Mesenchymal stem cell (in vitro differentiated cells and primary cell): ENCODE data around the gene BDKRB1.

Source experiments
- DNase-seq: peaks from one replicate; pipeline ENCODE4 v3.0.0-alpha.2; 2013
- H2AFZ ChIP-seq: one replicate; pipeline ENCODE4 v1.6.1; 2013; ENCODE audit warnings: low read depth, mild to moderate bottlenecking, control low read depth, inconsistent platforms, low read length, moderate library complexity
- H2AK5ac ChIP-seq: 2 replicates; pipeline ENCODE4 v1.6.1; 2013; ENCODE audit warnings: low read length, moderate library complexity, mild to moderate bottlenecking, inconsistent platforms; ENCODE audit not compliant: severe bottlenecking
- H2BK120ac ChIP-seq: one replicate; pipeline ENCODE4 v1.6.1; 2013; ENCODE audit warnings: low read depth, mild to moderate bottlenecking, inconsistent platforms, low read length, moderate library complexity
- H2BK12ac ChIP-seq, 2 experiments: one replicate each; pipeline ENCODE4 v1.6.1; 2013; ENCODE audit warnings: inconsistent platforms in 2 of 2, low read length in 2 of 2, mild to moderate bottlenecking in 2 of 2, moderate library complexity in 2 of 2, control low read depth in 1 of 2
- H2BK15ac ChIP-seq: one replicate; pipeline ENCODE4 v1.6.1; 2013; ENCODE audit warnings: mild to moderate bottlenecking, low read depth, inconsistent platforms; ENCODE audit not compliant: poor library complexity, severe bottlenecking
- H2BK5ac ChIP-seq: 2 replicates; pipeline ENCODE4 v1.6.1; 2013; ENCODE audit warnings: low read depth, mild to moderate bottlenecking, low read length, control low read depth, inconsistent platforms; ENCODE audit not compliant: poor library complexity, severe bottlenecking
- H3K14ac ChIP-seq, 2 experiments: one replicate each; pipeline ENCODE4 v1.6.1; 2013; ENCODE audit warnings: inconsistent platforms in 2 of 2, low read length in 2 of 2, control low read depth in 1 of 2, mild to moderate bottlenecking in 1 of 2, moderate library complexity in 1 of 2
- H3K18ac ChIP-seq, 2 experiments: one replicate each; pipeline ENCODE4 v1.6.1; 2013; ENCODE audit warnings: inconsistent platforms in 2 of 2, low read length in 2 of 2, control low read depth in 1 of 2, low read depth in 1 of 2, mild to moderate bottlenecking in 1 of 2
- H3K23ac ChIP-seq, 2 experiments: one replicate each; pipeline ENCODE4 v1.6.1; 2013; ENCODE audit warnings: inconsistent platforms in 2 of 2, low read length in 2 of 2, mild to moderate bottlenecking in 2 of 2, moderate library complexity in 2 of 2, control low read depth in 1 of 2
- H3K27ac ChIP-seq: 2 replicates; pipeline ENCODE4 v1.5.1; 2013; ENCODE audit warnings: mild to moderate bottlenecking, moderate library complexity, low read length, control low read depth, inconsistent platforms; ENCODE audit not compliant: poor library complexity, severe bottlenecking
- H3K27me3 ChIP-seq, 2 experiments: 2 replicates each; pipeline versions ENCODE4 v1.6.1 to v1.7.0; 2013; ENCODE audit warnings: low read length in 2 of 2, mild to moderate bottlenecking in 2 of 2, moderate library complexity in 2 of 2, control low read depth in 1 of 2, inconsistent platforms in 1 of 2; ENCODE audit not compliant: control insufficient read depth in 1 of 2, insufficient read depth in 1 of 2
- H3K36me3 ChIP-seq, 2 experiments: 2 replicates each; pipeline versions ENCODE4 v1.6.1 to v1.7.0; 2013; ENCODE audit warnings: low read length in 2 of 2, control low read depth in 1 of 2, inconsistent platforms in 1 of 2, low read depth in 1 of 2, mild to moderate bottlenecking in 1 of 2; ENCODE audit not compliant: insufficient read depth in 2 of 2, control insufficient read depth in 1 of 2
- H3K4ac ChIP-seq, 2 experiments: one replicate each; pipeline ENCODE4 v1.6.1; 2013; ENCODE audit warnings: inconsistent platforms in 2 of 2, low read length in 2 of 2, mild to moderate bottlenecking in 2 of 2, moderate library complexity in 2 of 2, control low read depth in 1 of 2, low read depth in 1 of 2
- H3K4me1 ChIP-seq: 2 replicates; pipeline ENCODE4 v1.6.1; 2013; ENCODE audit warnings: low read depth, low read length, control low read depth; ENCODE audit not compliant: control insufficient read depth, insufficient read depth
- H3K4me2 ChIP-seq: 2 replicates; pipeline ENCODE4 v1.6.1; 2013; ENCODE audit warnings: low read length, mild to moderate bottlenecking, inconsistent platforms; ENCODE audit not compliant: poor library complexity, severe bottlenecking
- H3K4me3 ChIP-seq, 2 experiments: 2 replicates each; pipeline versions ENCODE4 v1.5.1 to v1.7.0; 2013; ENCODE audit warnings: low read length in 2 of 2, mild to moderate bottlenecking in 2 of 2, control low read depth in 1 of 2, low read depth in 1 of 2; ENCODE audit not compliant: insufficient read depth in 1 of 2
- H3K79me1 ChIP-seq: replicated peaks from 2 replicates; pipeline ENCODE4 v1.6.1; 2013; ENCODE audit warnings: mild to moderate bottlenecking, control low read depth, low read length, inconsistent platforms; ENCODE audit not compliant: poor library complexity, severe bottlenecking
- H3K9ac ChIP-seq: 2 replicates; pipeline ENCODE4 v1.7.0; 2013; ENCODE audit warnings: mild to moderate bottlenecking, low read length, moderate library complexity
- H3K9me3 ChIP-seq: 2 replicates; pipeline ENCODE4 v1.7.0; 2013; ENCODE audit warnings: mild to moderate bottlenecking, low read length; ENCODE audit not compliant: control insufficient read depth
- H4K8ac ChIP-seq: one replicate; pipeline ENCODE4 v1.6.1; 2013; ENCODE audit warnings: inconsistent platforms, mild to moderate bottlenecking, low read length, moderate library complexity
- H4K91ac ChIP-seq: one replicate; pipeline ENCODE4 v1.6.1; 2013; ENCODE audit warnings: mild to moderate bottlenecking, low read length, inconsistent platforms
- WGBS: methylation state at CpG from one replicate; pipeline ENCODE4 v1.1.7; 2013; ENCODE audit warnings: mixed read lengths; 5-methylcytosine and 5-hydroxymethylcytosine counted together

BDKRB1 gene

DNA sequence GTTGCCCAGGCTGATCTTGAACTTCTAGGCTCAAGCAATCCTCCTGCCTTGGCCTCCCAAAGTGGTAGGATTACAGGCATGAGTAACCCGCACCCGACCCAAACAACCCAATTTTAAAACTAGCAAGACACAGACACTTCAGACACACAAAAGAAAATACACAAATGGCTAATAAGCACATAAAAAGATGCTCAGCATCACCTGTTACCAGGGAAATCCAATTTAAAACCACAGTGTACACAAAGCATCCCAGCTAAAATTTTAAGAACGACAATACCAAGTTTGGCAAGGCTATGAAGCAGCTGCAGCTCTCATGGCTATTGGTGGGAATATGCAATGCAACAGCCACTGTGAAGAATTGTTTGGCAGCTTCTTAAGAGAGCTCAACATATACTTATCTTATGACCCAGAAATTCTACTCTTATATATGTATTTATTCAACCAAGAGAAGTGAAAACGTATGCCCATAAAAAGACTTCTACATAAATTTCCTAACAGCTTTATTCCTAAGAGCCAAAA, 42.0 kb downstream of the BDKRB1 start:
- Histone ChIP-seq H3K27ac (no peak overlapping the region), H4K91ac (no peak overlapping the region), H3K79me1 (peaks cover 3% of the 10 kb centered on the region), H3K4me1 (no peaks in the 10 kb centered on the region), H3K4ac (no peak overlapping the region), H3K18ac (no peak overlapping the region), H2BK5ac (no peak overlapping the region), H3K14ac (no peak overlapping the region), H3K9me3 (no peaks in the 10 kb centered on the region), H3K9ac (no peak overlapping the region), H3K36me3 (peaks cover 4 to 64% of the 10 kb centered on the region in 2 experiments), H3K23ac (no peak overlapping the region), H2BK15ac (no peak overlapping the region), H2BK120ac (no peak overlapping the region), H3K4me3 (no peak overlapping the region), H2BK12ac (no peak overlapping the region), H3K4me2 (no peak overlapping the region), H3K27me3 (no peaks in the 10 kb centered on the region), H2AK5ac (no peak overlapping the region), H2AFZ (no peak overlapping the region), H4K8ac (no peak overlapping the region)
- WGBS: 99% methylated on average over 4 of the region's 4 CpGs
- DNase-seq: no peak

DNA sequence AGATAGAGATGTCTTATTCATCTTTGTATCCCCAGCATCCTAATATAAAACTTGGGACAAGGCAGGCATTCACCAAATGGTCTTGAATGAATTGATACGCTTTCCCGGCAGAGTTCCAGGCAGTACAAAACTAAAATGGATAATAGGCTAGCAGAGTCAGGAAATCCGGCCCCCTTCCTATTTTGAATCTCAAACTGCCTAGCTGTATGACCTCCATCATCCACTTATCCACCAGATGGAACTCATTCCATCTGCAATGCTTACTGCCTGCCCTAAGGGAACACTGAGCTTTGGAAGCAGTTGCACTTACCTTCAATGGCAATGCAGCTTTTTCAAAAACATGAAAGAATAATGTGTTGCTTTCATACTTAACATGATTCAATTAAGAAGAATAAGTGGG, 43.4 kb downstream of the BDKRB1 start:
- WGBS: 95% methylated on average over 3 of the region's 3 CpGs
- no peak overlapping the region for H2BK12ac ChIP-seq
- no peak overlapping the region for H4K8ac ChIP-seq
- H3K4me2 ChIP-seq: no peak overlapping the region
- no peak overlapping the region for H2AK5ac ChIP-seq
- H3K9me3 ChIP-seq: no peaks in the 10 kb centered on the region
- H2BK5ac ChIP-seq: no peak overlapping the region
- DNase-seq: no peak
- H2AFZ ChIP-seq: no peak overlapping the region
- H3K27ac ChIP-seq: no peak overlapping the region
- no peak overlapping the region for H3K14ac ChIP-seq
- no peak overlapping the region for H3K9ac ChIP-seq
- no peak overlapping the region for H3K23ac ChIP-seq
- peaks cover 2% of the 10 kb centered on the region for H3K4me1 ChIP-seq
- H3K27me3 ChIP-seq: no peaks in the 10 kb centered on the region
- no peak overlapping the region for H3K4ac ChIP-seq
- H3K36me3 ChIP-seq: peaks cover 3 to 65% of the 10 kb centered on the region in 2 experiments
- H4K91ac ChIP-seq: no peak overlapping the region
- H3K18ac ChIP-seq: no peak overlapping the region
- no peak overlapping the region for H2BK120ac ChIP-seq
- no peak overlapping the region for H2BK15ac ChIP-seq
- peaks cover 3% of the 10 kb centered on the region for H3K79me1 ChIP-seq
- H3K4me3 ChIP-seq: no peak overlapping the region

DNA sequence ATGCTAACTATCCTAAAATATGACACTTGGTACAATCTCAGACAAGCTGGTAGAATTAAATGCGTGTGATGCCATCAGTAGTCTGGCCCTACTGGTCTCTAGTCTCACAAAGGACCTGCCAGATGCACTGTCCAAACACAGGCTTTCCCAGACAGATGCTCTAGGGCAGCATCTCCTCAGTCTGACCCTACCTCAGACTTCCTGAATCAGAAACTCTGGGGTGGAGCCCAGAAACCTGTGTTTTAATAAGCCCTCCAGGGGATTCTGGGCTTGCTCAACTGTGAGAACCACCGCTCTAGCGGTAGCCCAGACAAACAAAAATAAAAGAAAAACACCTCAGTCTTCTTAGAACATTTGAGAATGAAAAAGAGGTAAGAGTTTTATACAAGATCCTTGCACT, 48.0 kb downstream of the BDKRB1 start:
- WGBS: 100% methylated on average over 1 of the region's 3 CpGs
- no peaks in the 10 kb centered on the region for H3K27me3 ChIP-seq
- H3K4ac ChIP-seq: no peak overlapping the region
- no peak overlapping the region for H3K9ac ChIP-seq
- H2BK12ac ChIP-seq: no peak overlapping the region
- H2AK5ac ChIP-seq: no peak overlapping the region
- H3K14ac ChIP-seq: no peak overlapping the region
- peaks cover 4% of the 10 kb centered on the region for H3K79me1 ChIP-seq
- H4K8ac ChIP-seq: no peak overlapping the region
- H3K4me3 ChIP-seq: no peak overlapping the region
- DNase-seq: no peak
- H3K23ac ChIP-seq: no peak overlapping the region
- no peaks in the 10 kb centered on the region for H3K9me3 ChIP-seq
- no peak overlapping the region for H2BK120ac ChIP-seq
- H2AFZ ChIP-seq: no peak overlapping the region
- peaks cover 8 to 92% of the 10 kb centered on the region in 2 experiments for H3K36me3 ChIP-seq
- no peak overlapping the region for H3K27ac ChIP-seq
- no peak overlapping the region for H2BK15ac ChIP-seq
- peaks cover 9% of the 10 kb centered on the region for H3K4me1 ChIP-seq
- H3K4me2 ChIP-seq: no peak overlapping the region
- H2BK5ac ChIP-seq: no peak overlapping the region
- no peak overlapping the region for H3K18ac ChIP-seq
- no peak overlapping the region for H4K91ac ChIP-seq

DNA sequence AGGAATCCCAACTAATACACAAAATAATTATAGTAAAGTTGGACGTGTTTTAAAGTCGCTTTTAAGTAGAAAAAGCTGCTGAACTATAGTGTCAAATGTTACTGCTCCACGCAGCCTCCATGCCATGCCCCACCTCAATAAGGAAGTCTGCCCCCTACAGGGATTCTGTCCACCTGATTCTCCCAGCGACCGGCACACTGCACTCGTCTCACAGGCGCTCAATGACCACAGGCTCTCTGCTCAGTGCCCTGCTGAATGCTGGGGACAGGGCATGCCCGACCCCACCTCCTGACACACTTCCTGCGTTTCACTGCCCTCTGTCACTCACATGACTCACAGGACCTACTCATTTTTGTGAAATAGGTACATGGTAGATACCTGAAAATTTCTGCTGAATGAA, 48.9 kb downstream of the BDKRB1 start:
- H2BK120ac ChIP-seq: no peak overlapping the region
- no peak overlapping the region for H2BK5ac ChIP-seq
- no peak overlapping the region for H3K4me3 ChIP-seq
- no peak overlapping the region for H3K4me2 ChIP-seq
- H3K79me1 ChIP-seq: peaks cover 4% of the 10 kb centered on the region
- H4K91ac ChIP-seq: no peak overlapping the region
- no peaks in the 10 kb centered on the region for H3K9me3 ChIP-seq
- H3K9ac ChIP-seq: no peak overlapping the region
- no peak overlapping the region for H3K4ac ChIP-seq
- peaks cover 9% of the 10 kb centered on the region for H3K4me1 ChIP-seq
- no peak for DNase-seq
- H3K27ac ChIP-seq: no peak overlapping the region
- H2BK12ac ChIP-seq: no peak overlapping the region
- H4K8ac ChIP-seq: no peak overlapping the region
- H2BK15ac ChIP-seq: no peak overlapping the region
- no peak overlapping the region for H3K18ac ChIP-seq
- no peak overlapping the region for H2AFZ ChIP-seq
- H3K14ac ChIP-seq: no peak overlapping the region
- H2AK5ac ChIP-seq: peak overlapping the region; percentile 15
- no peak overlapping the region for H3K23ac ChIP-seq
- H3K27me3 ChIP-seq: no peaks in the 10 kb centered on the region
- WGBS: 87% methylated on average over 7 of the region's 9 CpGs
- peaks cover 8 to 92% of the 10 kb centered on the region in 2 experiments for H3K36me3 ChIP-seq
